Activated CD4-positive, alpha-beta T cell treated with anti-CD3 and anti-CD28 coated beads for 24 hours (primary cell): ENCODE measurements around the gene ATP9A.
"Not testable (repeated sequence)": the region's sequence is repeated elsewhere in the genome, so short reads cannot be mapped to it uniquely, and the experiment has no call there.

Experiments used
- DNase-seq, 2 donors: peaks; one replicate each; pipeline ENCODE4 v3.0.0-alpha.2; 2020; ENCODE audit warnings: low read depth in 2 of 2

ATP9A gene

DNA sequence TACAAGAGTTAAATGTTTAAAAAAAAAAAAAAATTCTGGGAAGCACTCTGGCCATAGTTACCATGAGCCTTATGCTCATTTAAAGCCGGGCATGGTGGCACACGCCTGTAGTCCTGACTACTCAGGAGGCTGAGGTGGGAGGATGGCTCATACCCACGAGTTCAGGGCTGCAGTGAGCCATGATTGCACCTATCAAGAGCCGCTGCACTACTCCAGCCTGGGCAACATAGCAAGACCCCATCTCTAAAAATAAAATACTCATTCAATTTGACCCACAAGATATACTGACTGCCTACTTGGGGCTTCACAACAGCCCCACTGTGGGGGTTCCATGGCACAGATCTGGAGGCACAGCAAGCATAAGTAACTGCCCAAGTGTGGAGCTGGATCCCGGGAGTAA, 113.7 kb downstream of the ATP9A start:
- DNase-seq, result no peak

DNA sequence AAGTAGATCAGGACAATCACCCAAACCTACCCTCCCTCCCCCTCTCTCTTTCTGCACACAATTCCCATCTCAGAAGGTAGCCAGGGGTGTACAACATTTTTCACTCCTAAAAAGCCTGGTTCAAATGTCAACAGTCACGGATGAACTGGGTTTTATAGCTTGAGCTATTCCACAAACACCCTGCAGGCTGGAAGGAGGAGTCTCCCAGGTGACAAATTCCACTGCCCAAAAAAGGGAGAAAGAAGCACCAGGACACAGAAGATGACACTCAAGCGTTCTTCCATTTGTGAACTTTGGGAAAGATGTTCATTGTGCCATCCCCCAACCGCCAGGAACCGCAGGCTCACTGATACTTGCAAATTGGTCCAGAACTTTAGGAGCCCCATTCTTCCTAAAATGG, 114.1 kb downstream of the ATP9A start:
- DNase-seq, result no peak

DNA sequence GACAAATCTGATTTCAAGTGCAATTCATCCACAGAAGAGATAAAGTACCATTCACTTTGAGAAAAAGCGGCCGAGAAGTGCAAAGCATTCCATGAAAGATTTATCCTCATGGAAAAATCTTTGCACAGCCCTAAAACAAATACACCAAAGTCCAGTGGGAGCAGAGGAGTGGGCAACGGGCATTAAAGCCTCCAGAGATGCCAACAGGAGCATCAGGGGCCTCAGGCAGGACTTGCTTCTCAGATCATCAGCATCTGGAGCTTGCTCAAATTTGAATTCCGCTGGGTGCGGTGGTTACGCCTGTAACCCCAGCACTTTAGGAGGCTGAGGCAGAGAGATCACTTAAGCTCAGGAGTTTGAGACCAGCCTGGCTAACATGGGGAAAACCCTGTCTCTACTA, 115.0 kb downstream of the ATP9A start:
- DNase-seq, result no peak

DNA sequence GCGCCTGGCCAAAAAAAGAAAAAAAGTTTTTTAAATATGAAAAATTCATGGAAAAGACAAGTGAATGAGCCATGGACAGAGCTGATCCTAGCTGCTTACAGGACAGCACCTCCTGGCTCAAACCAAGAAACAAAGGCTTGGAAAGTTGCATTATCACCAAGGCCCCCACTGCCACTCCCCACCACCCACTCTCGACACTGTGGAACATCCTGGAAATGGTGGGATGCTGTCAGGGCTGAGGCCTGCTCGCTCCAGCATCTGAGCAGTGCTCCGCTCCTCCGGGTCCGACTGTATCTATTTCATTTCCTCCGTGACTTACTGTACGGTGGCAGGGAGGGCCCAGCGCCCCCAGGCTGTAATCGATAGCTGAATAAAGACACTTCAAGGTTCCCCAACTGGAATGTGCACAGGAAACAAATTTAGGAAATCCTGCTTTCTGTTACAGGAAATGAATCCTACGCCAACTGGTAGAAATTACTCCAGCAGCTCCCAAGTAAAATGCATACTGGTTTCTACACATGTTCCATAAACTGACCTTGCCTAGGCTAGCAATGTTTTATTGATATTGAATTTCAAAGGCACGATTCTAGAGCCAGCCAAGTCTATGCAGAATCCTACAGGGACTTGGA, 116.2 kb downstream of the ATP9A start:
- DNase-seq, result no peak

DNA sequence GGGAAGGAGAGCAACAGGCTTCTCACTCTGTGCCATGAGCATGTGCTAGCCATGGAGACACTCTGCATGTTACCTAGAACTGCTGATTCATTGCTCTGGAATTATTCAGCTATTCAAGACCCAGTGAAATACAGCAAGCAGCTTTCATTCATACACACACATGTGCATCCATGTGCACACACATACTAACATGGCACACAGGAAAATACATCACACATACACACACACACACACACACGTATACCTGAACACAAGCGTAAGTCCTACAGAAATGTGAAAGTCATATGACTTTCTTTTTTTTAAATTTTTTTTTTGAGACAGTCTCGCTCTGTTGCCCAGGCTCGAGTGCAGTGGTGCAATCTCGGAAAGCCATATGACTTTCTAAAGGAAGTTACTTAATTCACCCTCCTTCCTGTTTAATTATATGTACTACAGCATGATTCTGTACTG, 117.5 kb downstream of the ATP9A start:
- no peak for DNase-seq

DNA sequence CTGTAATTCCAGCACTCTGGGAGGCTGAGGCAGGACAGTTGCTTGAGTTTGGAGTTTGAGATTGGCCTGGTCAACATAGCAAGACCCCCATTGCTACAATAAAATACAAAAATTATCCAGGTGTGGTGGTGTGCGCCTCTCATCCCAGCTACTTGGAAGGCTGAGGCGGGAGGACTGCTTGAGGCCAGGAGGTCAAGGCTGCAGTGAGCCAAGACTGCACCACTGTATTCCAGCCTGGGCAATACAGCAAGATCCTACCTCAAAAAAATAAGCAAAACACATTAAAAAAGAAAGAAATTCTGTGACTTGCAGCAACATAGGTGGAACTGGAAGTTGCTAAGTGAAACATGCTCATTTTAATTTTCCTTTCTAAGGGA, 119.6 kb downstream of the ATP9A start:
- DNase-seq, result no peak

DNA sequence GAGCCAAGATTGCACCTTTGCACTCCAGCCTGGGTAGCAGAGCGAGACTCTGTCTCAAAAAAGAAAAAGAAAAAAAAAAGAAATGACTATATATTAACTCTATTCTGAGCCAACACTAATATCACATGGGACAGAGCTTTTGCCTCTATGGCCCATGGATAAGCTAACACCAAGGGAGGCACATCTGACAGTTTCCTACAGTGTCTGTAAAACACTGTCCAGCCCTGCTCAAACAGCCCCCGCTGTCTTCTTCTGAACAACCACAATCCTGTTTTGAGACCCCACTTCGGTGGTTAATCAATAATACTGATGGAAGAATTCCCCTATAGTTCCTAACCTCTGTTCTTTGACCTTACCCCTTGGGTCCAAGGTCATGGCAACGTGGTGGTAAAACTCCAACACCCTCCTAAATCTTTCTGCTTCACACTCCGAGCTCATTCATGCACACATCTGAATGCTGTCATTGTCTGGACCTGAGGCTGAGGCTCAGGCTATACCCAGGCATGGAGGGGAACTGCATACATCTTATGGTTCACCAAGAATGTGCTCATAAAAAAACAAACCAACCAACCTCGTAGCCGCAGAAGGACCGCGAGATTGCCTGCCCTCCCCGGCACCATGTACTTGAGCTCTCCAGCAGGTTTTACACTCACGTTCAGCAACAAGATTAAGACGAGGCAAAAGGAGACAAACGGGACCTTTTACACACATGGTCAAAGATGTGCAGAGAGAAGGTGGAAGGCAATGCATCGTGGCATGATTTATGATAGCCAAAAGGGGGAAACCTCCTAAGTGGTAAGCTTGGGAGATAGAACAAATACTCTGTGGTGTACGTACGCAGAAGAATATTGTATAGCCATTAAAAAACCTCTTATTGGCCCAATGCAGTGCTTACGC, 120.3 kb downstream of the ATP9A start:
- DNase-seq, result no peak

DNA sequence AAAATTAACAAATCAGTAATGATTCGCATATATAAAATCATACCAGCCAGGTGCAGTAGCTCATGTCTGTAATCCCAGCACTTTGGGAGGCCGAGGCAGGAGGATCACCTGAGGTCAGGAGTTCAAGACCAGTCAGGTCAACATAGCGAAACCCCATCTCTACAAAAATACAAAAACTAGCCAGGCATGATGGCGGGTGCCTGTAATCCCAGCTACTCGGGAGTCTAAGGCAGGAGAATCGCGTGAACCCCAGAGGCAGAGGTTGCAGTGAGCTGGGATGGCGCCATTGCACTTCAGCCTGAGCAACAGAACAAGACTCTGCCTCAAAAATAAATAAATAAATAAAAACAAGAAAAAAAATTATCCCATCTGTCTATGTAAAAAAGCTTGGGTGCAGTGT, 124.4 kb downstream of the ATP9A start:
- not testable (repeated sequence) for DNase-seq

DNA sequence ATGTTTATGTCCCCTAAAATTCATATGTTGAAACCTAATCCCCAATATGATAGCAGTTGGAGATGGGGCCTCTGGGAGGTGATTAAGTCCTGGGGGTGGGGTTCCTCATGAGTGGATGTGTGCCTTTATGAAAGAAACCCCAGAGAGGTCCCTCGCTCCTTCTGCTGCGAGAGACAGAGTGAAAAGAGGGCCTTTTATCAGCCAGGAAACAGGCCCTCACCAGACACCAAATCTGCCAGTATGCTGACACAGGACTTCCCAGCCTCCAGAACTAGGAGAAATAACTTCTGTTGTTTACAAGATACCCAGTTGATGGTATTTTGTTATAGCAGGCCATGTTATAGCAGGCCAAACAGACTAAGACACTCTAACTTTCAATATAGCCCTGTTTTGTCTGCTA, 124.8 kb downstream of the ATP9A start:
- no peak for DNase-seq

DNA sequence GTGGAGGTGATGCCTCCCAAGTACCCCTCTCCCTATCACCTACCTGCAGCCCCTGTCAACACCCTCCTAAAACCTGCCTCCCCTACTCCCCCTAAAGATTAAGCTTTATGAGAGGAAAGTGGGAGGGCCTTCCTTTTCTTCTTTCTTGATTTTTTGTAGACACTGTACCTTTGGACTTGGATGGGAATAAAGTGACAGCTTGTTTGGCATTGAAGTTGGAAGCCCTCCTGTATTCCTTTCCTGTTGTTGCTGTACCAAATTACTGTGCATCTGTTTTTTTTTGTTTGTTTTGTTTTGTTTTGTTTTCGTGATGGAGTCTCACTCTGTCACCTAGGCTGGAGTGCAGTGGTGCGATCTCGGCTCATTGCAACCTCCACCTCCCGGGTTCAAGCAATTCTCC, 126.3 kb downstream of the ATP9A start:
- DNase-seq, result no peak

DNA sequence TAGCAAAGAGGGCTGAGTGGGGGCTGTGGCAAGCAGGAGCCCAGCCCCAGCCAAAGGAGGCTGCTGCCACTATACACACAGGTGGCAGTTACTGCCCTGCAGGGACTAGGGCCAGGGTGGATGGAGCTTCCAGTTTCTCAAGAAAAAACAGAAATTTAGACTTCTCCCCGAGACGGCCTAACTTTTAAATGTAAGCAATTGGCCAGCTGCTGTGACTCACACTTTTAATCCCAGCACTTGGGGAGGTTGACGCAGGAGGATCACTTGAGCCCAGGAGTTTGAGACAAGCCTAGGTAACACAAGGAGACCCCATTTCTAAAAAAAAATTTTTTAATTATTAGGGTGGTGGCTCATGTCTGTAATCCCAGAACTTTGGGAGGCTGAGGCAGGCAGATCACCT, 127.4 kb downstream of the ATP9A start:
- DNase-seq, result no peak

DNA sequence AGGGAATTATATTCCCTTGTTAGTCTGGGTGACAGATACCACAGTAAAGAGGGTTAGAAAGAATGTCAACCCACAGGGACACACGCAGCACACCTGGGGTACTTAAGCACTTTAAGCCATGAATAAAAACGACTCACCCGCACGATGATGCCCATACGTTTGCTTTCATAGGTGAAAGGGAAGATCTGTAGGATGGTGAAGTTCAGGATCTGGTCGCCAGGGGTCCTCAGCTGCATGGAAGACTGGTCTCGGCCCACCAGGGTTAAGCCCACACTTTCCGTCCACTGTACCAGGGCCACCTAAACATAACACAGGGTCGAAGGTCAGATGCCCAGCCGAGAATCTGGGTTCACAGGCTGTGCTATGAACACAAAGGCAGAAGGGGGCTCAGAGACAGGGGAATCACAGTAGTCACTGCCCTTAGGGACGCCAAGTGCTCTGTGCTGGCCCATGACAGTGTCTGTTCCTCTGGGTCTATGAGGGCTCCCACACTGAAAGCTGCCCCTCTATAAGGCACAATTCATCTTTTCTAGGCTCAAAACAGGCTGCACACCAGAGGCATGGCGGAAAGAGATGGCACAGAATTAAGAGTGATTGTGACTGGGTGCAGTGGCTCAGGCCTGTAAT, 128.9 kb downstream of the ATP9A start:
- peak; percentile 46 to 68 for DNase-seq

DNA sequence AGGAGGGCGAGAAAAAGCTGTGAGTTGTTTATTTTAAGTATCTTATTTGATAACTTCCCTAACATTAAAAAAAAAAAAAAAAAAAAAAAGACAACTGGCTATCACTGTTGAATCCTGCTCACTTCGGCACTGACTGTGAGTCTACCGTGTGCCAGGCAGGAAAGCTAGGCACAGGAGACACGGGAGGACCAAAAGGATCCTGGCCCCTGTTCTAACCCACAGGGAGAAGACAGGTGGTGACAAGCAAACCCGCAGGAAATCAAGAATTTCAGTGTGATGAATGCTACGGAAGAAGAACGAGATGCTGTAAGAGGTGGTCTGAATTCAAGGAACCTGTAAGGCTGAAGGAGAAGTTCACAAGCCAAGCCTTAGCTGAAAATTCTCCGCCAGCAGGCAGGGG, 130.9 kb downstream of the ATP9A start:
- no peak for DNase-seq

DNA sequence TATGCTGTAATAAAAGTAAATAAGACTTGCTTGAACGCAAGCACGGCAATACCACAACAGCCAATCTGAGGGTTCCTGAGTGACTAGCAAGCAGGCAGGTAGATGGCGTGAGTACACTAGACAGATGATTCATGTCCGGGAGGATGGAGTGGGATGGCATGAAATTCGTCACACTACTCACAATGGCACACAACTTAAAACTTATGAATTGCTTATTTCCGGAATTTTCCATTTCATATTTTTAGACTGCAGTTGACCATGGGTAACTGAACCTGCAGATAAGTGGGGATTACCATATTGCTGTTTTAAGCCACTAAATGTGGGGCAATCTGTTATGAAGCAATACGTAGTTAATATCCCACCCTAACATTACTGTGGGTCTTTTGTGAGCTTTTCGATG, 132.1 kb downstream of the ATP9A start:
- DNase-seq, result no peak

DNA sequence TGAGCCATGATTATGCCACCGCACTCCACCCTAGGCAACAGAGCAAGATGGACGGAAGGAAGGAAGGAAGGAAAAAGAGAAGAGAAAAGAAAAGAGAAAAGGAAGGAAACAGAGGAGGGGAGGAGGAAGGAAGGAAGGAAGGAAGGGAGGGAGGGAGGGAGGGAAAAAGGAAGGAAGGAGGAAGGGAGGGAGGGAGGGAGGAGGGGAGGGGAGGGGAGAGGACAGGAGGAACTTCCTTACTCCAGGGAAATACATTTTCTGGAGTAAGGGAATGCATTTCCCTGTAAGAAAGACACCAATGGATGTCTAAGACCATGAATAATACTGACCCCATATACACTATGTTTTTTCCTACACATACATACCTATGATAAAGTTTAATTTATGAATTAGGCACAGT, 132.5 kb downstream of the ATP9A start:
- no peak for DNase-seq

DNA sequence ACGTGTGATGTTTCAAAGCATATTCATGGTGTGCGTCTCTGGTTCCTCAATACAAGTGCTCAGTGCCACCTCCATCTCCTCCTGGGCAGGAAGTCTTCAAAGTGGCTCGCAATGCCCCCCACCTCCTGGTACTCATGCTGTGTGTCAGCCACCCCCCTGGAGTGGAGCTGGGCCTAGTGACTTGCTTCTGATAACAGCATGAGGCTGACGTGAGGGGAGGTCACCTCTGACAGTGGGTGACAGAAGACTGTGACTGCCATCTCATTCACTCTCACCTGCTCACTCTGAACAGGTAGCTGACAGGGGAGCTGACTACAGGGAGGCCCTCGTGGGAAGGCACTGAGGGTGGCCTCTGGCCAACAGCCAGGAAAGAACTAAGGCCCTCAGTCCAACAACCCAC, 133.3 kb downstream of the ATP9A start:
- no peak for DNase-seq

DNA sequence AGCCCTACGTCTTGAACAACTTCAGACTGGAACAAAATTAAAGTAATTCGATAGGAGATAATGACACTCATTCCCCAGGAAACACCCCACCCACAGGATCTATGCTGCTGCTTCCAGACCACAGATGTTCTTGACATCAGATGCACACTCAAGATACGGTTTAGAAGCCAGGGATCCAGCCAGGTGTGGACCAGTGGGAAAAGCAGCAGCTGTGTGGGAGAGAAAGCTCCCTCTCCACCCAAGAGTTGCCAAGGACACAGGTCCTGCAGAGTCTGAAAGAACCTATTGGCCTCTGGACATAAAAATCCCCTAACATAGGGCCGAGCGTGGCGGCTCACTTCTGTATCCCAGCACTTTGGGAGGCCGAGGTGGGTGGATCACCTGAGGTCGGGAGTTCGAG, 133.9 kb downstream of the ATP9A start:
- DNase-seq, result no peak

DNA sequence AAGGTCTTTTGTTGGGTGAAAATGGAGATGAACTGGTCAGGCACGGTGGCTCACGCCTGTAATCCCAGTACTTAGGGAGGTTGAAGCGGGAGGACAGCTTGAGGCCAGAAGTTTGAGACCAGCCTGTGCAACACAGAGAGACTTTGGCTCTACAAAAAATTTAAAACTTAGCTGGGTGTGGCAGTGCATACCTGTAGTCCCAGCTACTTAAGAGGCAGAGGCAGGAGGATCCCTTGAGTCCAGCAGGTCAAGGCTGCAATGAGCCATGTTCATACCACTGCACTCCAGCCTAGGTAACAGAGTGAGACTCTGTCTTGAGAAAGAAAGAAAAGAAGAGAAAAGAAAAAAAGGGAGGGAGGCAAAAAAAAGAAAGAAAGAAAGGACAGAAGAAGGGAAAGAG, 134.8 kb downstream of the ATP9A start:
- no peak for DNase-seq

DNA sequence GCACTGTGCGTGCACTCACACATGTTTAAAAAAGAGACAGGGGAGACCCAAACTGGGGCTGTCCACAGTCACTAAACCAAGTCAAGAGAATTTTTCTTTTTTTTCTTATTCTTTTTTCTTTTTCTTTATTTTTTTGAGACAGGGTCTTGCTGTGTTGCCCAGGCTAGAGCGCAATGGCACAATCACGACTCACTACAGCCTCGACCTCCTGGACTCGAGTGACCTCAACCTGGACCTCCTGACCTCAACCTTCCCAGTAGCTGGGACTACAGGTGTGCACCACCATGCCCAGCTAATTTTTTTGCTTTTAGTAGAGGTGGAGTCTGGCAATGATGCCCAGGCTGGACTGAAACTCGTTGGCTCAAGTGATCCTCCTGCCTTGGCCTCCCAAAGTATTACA, 136.2 kb downstream of the ATP9A start:
- no peak for DNase-seq

DNA sequence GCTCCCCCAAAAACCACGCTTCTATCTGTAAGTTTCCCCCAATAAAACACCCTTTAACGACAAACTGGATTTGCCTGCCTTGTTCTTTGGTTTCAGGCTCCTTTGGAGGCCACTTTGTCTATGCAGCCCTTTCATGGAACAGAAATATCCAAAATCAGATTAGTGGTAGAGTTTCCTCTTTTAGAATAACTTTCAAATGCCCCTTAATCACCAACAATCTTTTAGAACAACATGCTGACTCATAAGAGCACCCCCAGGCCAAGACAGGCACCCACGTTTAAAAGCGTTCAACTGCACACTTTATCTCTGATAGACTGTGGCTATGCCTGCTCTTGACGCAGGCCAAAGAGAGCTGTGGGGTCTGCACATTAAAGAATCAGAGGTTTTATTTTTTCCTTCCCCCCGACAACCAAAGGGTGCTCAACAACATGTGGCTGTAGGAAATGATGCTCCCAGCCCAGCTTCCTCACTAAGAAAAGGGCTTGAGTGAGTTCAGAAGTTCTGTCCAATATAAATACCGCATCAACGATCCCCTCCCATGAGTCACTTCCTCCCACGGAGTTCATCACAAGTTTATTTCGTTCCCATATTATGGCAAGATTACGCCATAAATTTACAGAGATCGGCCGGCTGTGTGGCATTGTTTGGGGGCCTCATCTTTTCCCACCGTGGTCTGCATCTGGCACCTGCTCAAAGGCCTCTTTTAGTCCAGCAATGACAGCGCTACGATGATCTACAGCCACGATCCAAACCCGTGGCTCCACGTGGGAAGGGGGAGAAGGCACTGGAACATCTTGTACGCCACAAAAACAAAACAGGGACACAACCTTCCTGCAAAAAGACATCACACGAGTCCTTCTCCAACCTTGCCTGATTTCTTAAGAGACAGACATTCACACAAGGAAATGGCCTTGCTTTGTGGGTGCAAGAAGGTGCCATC, 136.9 kb downstream of the ATP9A start:
- DNase-seq, result no peak

DNA sequence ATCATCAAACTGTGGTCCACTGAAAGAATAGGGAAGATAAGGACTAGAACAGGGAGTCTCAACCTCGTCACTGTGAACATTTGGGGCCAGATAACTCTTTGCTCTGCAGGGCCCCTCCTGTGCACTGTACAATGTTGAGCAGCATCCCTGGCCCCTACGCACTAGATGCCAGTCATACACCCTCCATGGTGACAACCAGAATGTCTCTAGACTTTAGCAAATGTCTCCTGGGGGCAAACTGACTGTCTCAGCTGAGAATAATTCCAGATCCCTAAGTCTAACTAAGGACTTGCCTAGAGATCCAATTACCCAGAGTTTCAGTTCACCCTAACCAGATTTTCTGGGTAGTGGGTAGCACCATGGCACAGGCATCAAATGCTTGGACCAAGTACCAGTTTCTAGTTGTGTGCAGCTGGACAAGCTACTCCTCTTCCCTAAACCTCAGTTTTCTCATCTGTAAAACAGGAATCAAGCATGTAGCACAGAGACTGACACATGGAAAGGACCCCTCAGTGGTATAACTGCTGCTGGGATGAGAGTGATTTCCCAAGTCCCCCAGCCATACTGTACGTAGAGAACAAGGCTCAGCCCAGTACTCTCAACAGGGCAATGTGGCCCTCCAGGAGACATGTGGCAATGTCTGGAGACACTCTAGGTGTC, 138.7 kb downstream of the ATP9A start:
- no peak for DNase-seq
